Activated CD4-positive, alpha-beta T cell treated with anti-CD3 and anti-CD28 coated beads, Interleukin-2, amount 50 U/mL, for 4 hours (primary cell): Measurements from ENCODE around the gene CLEC4D.
"Not testable (repeated sequence)": the region's sequence is repeated elsewhere in the genome, so short reads cannot be mapped to it uniquely, and the experiment has no call there.

Experiments used
- DNase-seq, 2 experiments: peaks; one replicate each; pipeline ENCODE4 v3.0.0-alpha.2; 2020

CLEC4D gene

GRCh38 chr12:8513256-8513655 is at the start of gene CLEC4D:
Gene CLEC4D (plus strand): TSS chr12:8513503. CDS start chr12:8513733, 230 bp downstream.
- DNase-seq: no peak

GRCh38 chr12:8465301-8465996 is 47.9 kb upstream of the CLEC4D start:
- no peak for DNase-seq

- DNase-seq: no peak
Measured at GRCh38 chr12:8466241-8466640, 47.1 kb upstream of the CLEC4D start.

GRCh38 chr12:8471090-8471489 is 42.2 kb upstream of the CLEC4D start:
- DNase-seq: no peak

- no peak for DNase-seq
Measured at GRCh38 chr12:8475508-8476203, 37.6 kb upstream of the CLEC4D start.

GRCh38 chr12:8482571-8483061 is 30.7 kb upstream of the CLEC4D start:
- no peak for DNase-seq

- DNase-seq: no peak
Measured at GRCh38 chr12:8483079-8483478, 30.2 kb upstream of the CLEC4D start.

- no peak for DNase-seq
Measured at GRCh38 chr12:8491646-8492530, 21.4 kb upstream of the CLEC4D start.

GRCh38 chr12:8493084-8493483 is 20.2 kb upstream of the CLEC4D start:
- DNase-seq: peak; percentile 5 to 9

GRCh38 chr12:8495671-8496070 is 17.6 kb upstream of the CLEC4D start:
- DNase-seq: not testable (repeated sequence)

- DNase-seq: not testable (repeated sequence)
Measured at GRCh38 chr12:8496074-8496473, 17.2 kb upstream of the CLEC4D start.

- no peak for DNase-seq
Measured at GRCh38 chr12:8499616-8500015, 13.7 kb upstream of the CLEC4D start.

- DNase-seq: no peak
Measured at GRCh38 chr12:8501720-8502119, 11.6 kb upstream of the CLEC4D start.

GRCh38 chr12:8504351-8504750 is 9.0 kb upstream of the CLEC4D start:
- no peak for DNase-seq

- no peak for DNase-seq
Measured at GRCh38 chr12:8507596-8507995, 5.7 kb upstream of the CLEC4D start.

- DNase-seq: no peak
Measured at GRCh38 chr12:8508223-8508622, 5.1 kb upstream of the CLEC4D start.

GRCh38 chr12:8508910-8509841 is 4.1 kb upstream of the CLEC4D start:
- no peak for DNase-seq

- no peak for DNase-seq
Measured at GRCh38 chr12:8517971-8518370, 4.7 kb downstream of the CLEC4D start.

GRCh38 chr12:8519171-8519570 is 5.9 kb downstream of the CLEC4D start:
- no peak for DNase-seq

GRCh38 chr12:8527250-8528130 is 14.2 kb downstream of the CLEC4D start:
- DNase-seq: no peak

- no peak for DNase-seq
Measured at GRCh38 chr12:8532045-8532444, 18.7 kb downstream of the CLEC4D start.
